WTC11 (cell line): ENCODE data around the gene C1R. TPM values are rescaled to one million over a fixed set of nuclear protein-coding genes. Genes with fewer than 3 reads are reported as not detected.

Experiments
- ATAC-seq: fragments of 200-7000 bp; cut with Tn5 transposase; 2 replicates; pipeline ENCODE4 v1.10.0; 2021; ENCODE audit warnings: mild to moderate bottlenecking, moderate library complexity
- CTCF ChIA-PET: fragments of 300-600 bp; sonication (Branson Sonifier 250); formaldehyde crosslinking; loops from one replicate; lab custom pipeline; 2021; ENCODE audit warnings: antibody characterized with exemption; lab: Charles Lee
- POLR2A ChIA-PET: fragments of 350-600 bp; sonication (Branson Sonifier 250); formaldehyde crosslinking; loops from one replicate; lab custom pipeline; 2021; ENCODE audit warnings: antibody characterized with exemption; lab: Charles Lee
- DNase-seq: peaks from one replicate; pipeline ENCODE4 v3.0.0; 2021; ENCODE audit warnings: low spot score
- H3K27ac Mint-ChIP-seq: 2 replicates; pipeline ENCODE4 v1.8.0; 2021; ENCODE audit warnings: mixed read lengths
- H3K27me3 Mint-ChIP-seq: 2 replicates; pipeline ENCODE4 v1.8.0; 2021; ENCODE audit warnings: low read depth, mild to moderate bottlenecking, moderate library complexity, mixed read lengths
- H3K36me3 Mint-ChIP-seq: 2 replicates; pipeline ENCODE4 v1.8.0; 2021; ENCODE audit warnings: mixed read lengths
- H3K4me1 Mint-ChIP-seq: 2 replicates; pipeline ENCODE4 v1.8.0; 2022; ENCODE audit warnings: mixed read lengths
- H3K4me3 Mint-ChIP-seq: 2 replicates; pipeline ENCODE4 v1.8.0; 2021; ENCODE audit warnings: mild to moderate bottlenecking, moderate library complexity, mixed read lengths
- H3K9me3 Mint-ChIP-seq: 2 replicates; pipeline ENCODE4 v1.8.0; 2021; ENCODE audit warnings: mixed read lengths
- CTCF ChIP-seq: fragments of 200-600 bp; IDR thresholded peaks from 2 replicates; pipeline ENCODE4 v1.8.0; 2022; ENCODE audit warnings: antibody characterized with exemption
- FOXJ3 ChIP-seq: sonication (generic); formaldehyde crosslinking; IDR thresholded peaks from 2 replicates; pipeline ENCODE4 v1.9.0; 2021; ENCODE audit warnings: missing genetic modification reagents, mild to moderate bottlenecking, borderline replicate concordance
- GRHL2 ChIP-seq: fragments of 250-450 bp; sonication (Bioruptor Pico); IDR thresholded peaks from 2 replicates; pipeline ENCODE4 v1.8.0; 2022; ENCODE audit warnings: mild to moderate bottlenecking, moderate library complexity; ENCODE audit not compliant: insufficient replicate concordance, severe bottlenecking
- GTF2I ChIP-seq: fragments of 250-450 bp; sonication (Bioruptor Pico); conservative IDR thresholded peaks from 2 replicates; pipeline ENCODE4 v1.4.0; 2021; ENCODE audit warnings: mild to moderate bottlenecking
- JUN ChIP-seq: sonication (generic); formaldehyde crosslinking; IDR thresholded peaks from 2 replicates; pipeline ENCODE4 v1.8.0; 2023; ENCODE audit warnings: mild to moderate bottlenecking, missing genetic modification reagents
- MXD4 ChIP-seq: fragments of 250-450 bp; sonication (Bioruptor Pico); IDR thresholded peaks from 2 replicates; pipeline ENCODE4 v1.8.0; 2021; ENCODE audit warnings: mild to moderate bottlenecking, moderate library complexity, borderline replicate concordance
- NR3C1 ChIP-seq: sonication (generic); formaldehyde crosslinking; conservative IDR thresholded peaks from 2 replicates; pipeline ENCODE4 v1.8.1; 2023; ENCODE audit warnings: low read depth, mild to moderate bottlenecking, missing genetic modification reagents
- OVOL2 ChIP-seq: fragments of 250-450 bp; sonication (Bioruptor Pico); IDR thresholded peaks from 2 replicates; pipeline ENCODE4 v1.9.0; 2021; ENCODE audit warnings: mild to moderate bottlenecking, borderline replicate concordance
- PREB ChIP-seq: sonication (generic); formaldehyde crosslinking; IDR thresholded peaks from 2 replicates; pipeline ENCODE4 v1.8.1; 2022; ENCODE audit warnings: mild to moderate bottlenecking, missing genetic modification reagents, moderate library complexity, borderline replicate concordance
- RELA ChIP-seq: sonication (generic); formaldehyde crosslinking; IDR thresholded peaks from 2 replicates; pipeline ENCODE4 v1.8.1; 2022; ENCODE audit warnings: missing genetic modification reagents, mild to moderate bottlenecking, borderline replicate concordance
- TEAD4 ChIP-seq: sonication (generic); formaldehyde crosslinking; IDR thresholded peaks from 2 replicates; pipeline ENCODE4 v1.8.0; 2022; ENCODE audit warnings: mild to moderate bottlenecking, missing genetic modification reagents
- USF1 ChIP-seq: sonication (generic); formaldehyde crosslinking; IDR thresholded peaks from 2 replicates; pipeline ENCODE4 v1.8.0; 2022; ENCODE audit warnings: mild to moderate bottlenecking, missing genetic modification reagents
- ZBTB43 ChIP-seq: sonication (generic); formaldehyde crosslinking; IDR thresholded peaks from 2 replicates; pipeline ENCODE4 v1.8.1; 2023; ENCODE audit warnings: mild to moderate bottlenecking, missing genetic modification reagents
- ZNF138 ChIP-seq: sonication (generic); formaldehyde crosslinking; conservative IDR thresholded peaks from 2 replicates; pipeline ENCODE4 v1.8.1; 2022; ENCODE audit warnings: mild to moderate bottlenecking, moderate library complexity, missing genetic modification reagents
- ZNF232 ChIP-seq: sonication (generic); formaldehyde crosslinking; IDR thresholded peaks from 2 replicates; pipeline ENCODE4 v1.8.0; 2022; ENCODE audit warnings: mild to moderate bottlenecking, missing genetic modification reagents
- ZNF671 ChIP-seq: fragments of 250-450 bp; sonication (Bioruptor Pico); IDR thresholded peaks from 2 replicates; pipeline ENCODE4 v1.8.0; 2021; ENCODE audit warnings: mild to moderate bottlenecking
- total RNA-seq: library from RNA; stranded (reverse); gene quantifications from 3 replicates; pipeline ENCODE4 v1.2.3, GENCODE V29; 2021
- TF ChIP-seq, protein P1 (sequence below): fragments of 250-450 bp; sonication (Bioruptor Pico); IDR thresholded peaks from 2 replicates; pipeline ENCODE4 v1.9.0; 2021; ENCODE audit warnings: moderate library complexity, mild to moderate bottlenecking, inconsistent platforms, borderline replicate concordance
- TF ChIP-seq, protein P2 (sequence below): fragments of 250-450 bp; sonication (Bioruptor Pico); conservative IDR thresholded peaks from 2 replicates; pipeline ENCODE4 v1.9.0; 2021; ENCODE audit warnings: mild to moderate bottlenecking

The C1R gene
- total RNA-seq, 1 experiment from 2014 or later: 8.4 TPM

DNA sequence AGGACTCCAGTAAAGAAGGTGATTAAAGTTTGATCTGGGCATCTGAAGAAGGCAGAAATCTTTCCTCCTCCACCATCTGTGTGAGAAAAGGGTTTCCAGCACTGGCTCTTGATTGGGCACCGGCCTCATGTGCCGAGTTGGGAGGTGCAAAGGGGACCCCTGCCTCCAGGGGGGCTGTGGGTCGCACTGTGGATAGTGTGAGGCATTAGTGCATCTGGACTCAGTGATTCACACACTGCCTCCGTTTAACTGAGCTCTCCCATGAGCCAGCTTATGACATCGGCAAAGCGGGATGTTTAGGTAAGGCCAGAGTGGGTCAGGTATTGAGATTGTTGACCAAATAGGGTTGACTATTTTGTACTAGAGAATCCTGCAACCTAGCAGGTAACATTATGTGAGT lies 22.9 kb downstream of the C1R start:
- CTCF ChIA-PET: interaction anchor here (1.7 kb wide), 2 partner anchors 9 to 40 kb away, joined by 5 read pairs; partner anchors contain the start of genes C1RL and C1S
- no peak for ATAC-seq
- no peaks in the 10 kb centered on the region for H3K9me3 Mint-ChIP-seq

More for the DNA sequence above, 22.9 kb downstream of the C1R start:
- peaks cover 8% of the 10 kb centered on the region; the same call in 1 of the 2 replicates for H3K27me3 Mint-ChIP-seq
- POLR2A ChIA-PET: no interaction called here
- H3K4me3 Mint-ChIP-seq: no peak overlapping the region
- H3K27ac Mint-ChIP-seq: no peak overlapping the region
- DNase-seq: no peak
- TF ChIP-seq OVOL2 (no peak), ZBTB43 (no peak), PREB (no peak), RELA (no peak), GTF2I (no peak), TEAD4 (CRISPR knock-in tag) (no peak), ZNF138 (CRISPR knock-in tag) (no peak), ZNF671 (CRISPR knock-in tag) (no peak), MXD4 (CRISPR knock-in tag) (no peak), NR3C1 (CRISPR knock-in tag) (no peak), ZNF232 (CRISPR knock-in tag) (no peak), JUN (CRISPR knock-in tag) (no peak), GRHL2 (CRISPR knock-in tag) (no peak), FOXJ3 (CRISPR knock-in tag) (no peak), CTCF (no peak), USF1 (no peak)
- TF ChIP-seq, protein P1, sequence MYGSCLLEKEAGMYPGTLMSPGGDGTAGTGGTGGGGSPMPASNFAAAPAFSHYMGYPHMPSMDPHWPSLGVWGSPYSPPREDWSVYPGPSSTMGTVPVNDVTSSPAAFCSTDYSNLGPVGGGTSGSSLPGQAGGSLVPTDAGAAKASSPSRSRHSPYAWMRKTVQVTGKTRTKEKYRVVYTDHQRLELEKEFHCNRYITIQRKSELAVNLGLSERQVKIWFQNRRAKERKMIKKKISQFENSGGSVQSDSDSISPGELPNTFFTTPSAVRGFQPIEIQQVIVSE (CRISPR knock-in tag): no peak
- TF ChIP-seq, protein P2, sequence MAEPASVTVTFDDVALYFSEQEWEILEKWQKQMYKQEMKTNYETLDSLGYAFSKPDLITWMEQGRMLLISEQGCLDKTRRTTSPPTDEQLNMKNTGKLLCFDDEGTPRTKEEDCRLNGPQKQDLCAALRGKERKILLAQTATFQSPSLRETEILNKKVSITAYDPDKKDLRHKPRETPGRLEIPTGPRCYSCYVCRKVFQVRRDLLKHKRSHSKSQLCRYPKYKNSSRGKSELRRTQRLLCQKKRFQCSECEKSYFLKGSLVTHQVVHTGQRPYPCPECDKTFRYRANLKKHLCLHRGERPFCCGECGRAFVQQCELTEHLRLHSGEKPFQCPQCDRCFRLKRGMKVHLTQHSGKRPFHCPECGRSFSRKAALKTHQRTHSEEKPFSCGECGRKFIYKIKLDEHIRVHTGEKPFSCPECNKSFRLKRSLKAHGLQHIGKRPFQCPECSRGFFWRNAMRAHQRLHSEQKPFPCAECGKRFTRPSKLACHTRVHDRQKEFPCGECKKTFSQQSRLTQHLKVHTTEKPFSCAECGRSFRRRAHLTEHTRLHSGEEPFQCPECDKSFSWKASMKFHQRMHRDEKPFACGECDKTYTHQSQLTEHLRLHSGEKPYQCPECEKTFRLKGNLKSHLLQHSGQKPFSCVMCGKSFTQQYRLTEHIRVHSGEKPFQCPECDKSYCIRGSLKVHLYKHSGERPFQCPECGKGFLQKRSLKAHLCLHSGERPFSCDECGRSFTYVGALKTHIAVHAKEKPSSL: no peak
- no peaks in the 10 kb centered on the region for H3K4me1 Mint-ChIP-seq
- H3K36me3 Mint-ChIP-seq: no peaks in the 10 kb centered on the region
